HL-60 (cell line): ENCODE data around the gene CDC25A.

Source experiments
- GABPA ChIP-seq: IDR thresholded peaks from 2 replicates; pipeline ENCODE4 v1.6.1; 2012; ENCODE audit warnings: low read depth
- POLR2AphosphoS5 ChIP-seq: IDR thresholded peaks from 2 replicates; pipeline ENCODE4 v1.6.1; 2012; ENCODE audit warnings: low read depth
- REST ChIP-seq: IDR thresholded peaks from 2 replicates; pipeline ENCODE4 v1.6.1; 2012; ENCODE audit warnings: low read depth; ENCODE audit not compliant: insufficient replicate concordance
- SPI1 ChIP-seq: IDR thresholded peaks from 2 replicates; pipeline ENCODE4 v1.6.1; 2012; ENCODE audit warnings: low read depth, mild to moderate bottlenecking, borderline replicate concordance
- TF ChIP-seq, protein P1 (sequence below): IDR thresholded peaks from one replicate; pipeline ENCODE4 v1.5.1; 2011; ENCODE audit warnings: low read length, control low read depth, inconsistent platforms; ENCODE audit not compliant: insufficient read depth

GRCh38 chr3:48140936-48141603 is 47.1 kb downstream of the CDC25A start:
- TF ChIP-seq, protein P1, sequence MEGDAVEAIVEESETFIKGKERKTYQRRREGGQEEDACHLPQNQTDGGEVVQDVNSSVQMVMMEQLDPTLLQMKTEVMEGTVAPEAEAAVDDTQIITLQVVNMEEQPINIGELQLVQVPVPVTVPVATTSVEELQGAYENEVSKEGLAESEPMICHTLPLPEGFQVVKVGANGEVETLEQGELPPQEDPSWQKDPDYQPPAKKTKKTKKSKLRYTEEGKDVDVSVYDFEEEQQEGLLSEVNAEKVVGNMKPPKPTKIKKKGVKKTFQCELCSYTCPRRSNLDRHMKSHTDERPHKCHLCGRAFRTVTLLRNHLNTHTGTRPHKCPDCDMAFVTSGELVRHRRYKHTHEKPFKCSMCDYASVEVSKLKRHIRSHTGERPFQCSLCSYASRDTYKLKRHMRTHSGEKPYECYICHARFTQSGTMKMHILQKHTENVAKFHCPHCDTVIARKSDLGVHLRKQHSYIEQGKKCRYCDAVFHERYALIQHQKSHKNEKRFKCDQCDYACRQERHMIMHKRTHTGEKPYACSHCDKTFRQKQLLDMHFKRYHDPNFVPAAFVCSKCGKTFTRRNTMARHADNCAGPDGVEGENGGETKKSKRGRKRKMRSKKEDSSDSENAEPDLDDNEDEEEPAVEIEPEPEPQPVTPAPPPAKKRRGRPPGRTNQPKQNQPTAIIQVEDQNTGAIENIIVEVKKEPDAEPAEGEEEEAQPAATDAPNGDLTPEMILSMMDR, result no peak
- TF ChIP-seq REST (no peak), GABPA (no peak), POLR2AphosphoS5 (no peak), SPI1 (no peak)
